GM23248 (cell line): ENCODE data around the gene MRO.

Source experiments
- EZH2 ChIP-seq: fragments of 200-600 bp; sonication (generic); IDR thresholded peaks from 2 replicates; pipeline ENCODE4 v1.6.1; 2018; ENCODE audit warnings: antibody characterized with exemption, mild to moderate bottlenecking; ENCODE audit not compliant: insufficient read depth, poor library complexity, severe bottlenecking
- EZH2phosphoT487 ChIP-seq: fragments of 200-600 bp; sonication (generic); IDR thresholded peaks from 2 replicates; pipeline ENCODE4 v1.6.1; 2018; ENCODE audit warnings: antibody characterized with exemption, moderate library complexity, mild to moderate bottlenecking, low read depth; ENCODE audit not compliant: insufficient read depth

GRCh38 chr18:50822756-50823155 lies 2.9 kb upstream of the MRO start:
- TF ChIP-seq EZH2 = no peak
- no peak for TF ChIP-seq EZH2phosphoT487
